ENCODE data around the gene BDNF. TPM values are rescaled to one million over a fixed set of nuclear protein-coding genes. Genes with fewer than 3 reads are reported as not detected.
A peak's percentile ranks its signal among the peaks of the same experiment; 100 is the strongest.

The BDNF gene
- total and polyA plus RNA-seq, 2 of the 8 experiments (the other 6 are each of a cell fraction or from before 2014, with no cell fraction given) = 2.4 to 5.4 TPM

GRCh38 chr11:27720277-27720830, 20.1 kb upstream of the BDNF start (continued):
- peak; percentile 79 to 89; a peak in 3 of 4 replicates for TF ChIP-seq HDAC2 (IDR thresholded peaks at IDR 0.05; ENCODE audit: borderline replicate concordance in 1 of 2, low read depth in 2 of 2, low read length in 2 of 2)
- TF ChIP-seq SP4 (IDR thresholded peaks at IDR 0.05; ENCODE audit: low read length) = no peak
- TF ChIP-seq SIX5 (IDR thresholded peaks at IDR 0.05; ENCODE audit: low read depth, low read length) = no peak
- TF ChIP-seq CTBP2 (IDR thresholded peaks at IDR 0.05; ENCODE audit: borderline replicate concordance, insufficient read depth, insufficient read length, low read length) = no peak
- peak; percentile 57 for TF ChIP-seq ASH2L (IDR thresholded peaks at IDR 0.05; ENCODE audit: low read length)
- TF ChIP-seq GTF2F1 (IDR thresholded peaks at IDR 0.05; ENCODE audit: borderline replicate concordance, low read depth, low read length) = no peak
- peak; percentile 78 for TF ChIP-seq CREB1 (IDR thresholded peaks at IDR 0.05)
- TF ChIP-seq CBX5 (IDR thresholded peaks at IDR 0.05; ENCODE audit: low read depth, low read length) = no peak
- peak; percentile 8 to 25; a peak in 3 of 4 replicates for TF ChIP-seq RAD21 (IDR thresholded peaks at IDR 0.05 in 1 of 2, conservative IDR thresholded peaks at IDR 0.05 in 1 of 2; ENCODE audit: low read depth in 2 of 2, low read length in 2 of 2)
- TF ChIP-seq SP1 (IDR thresholded peaks at IDR 0.05; ENCODE audit: low read depth, low read length) = no peak
- TF ChIP-seq KDM1A (IDR thresholded peaks at IDR 0.05; ENCODE audit: borderline replicate concordance, low read length) = no peak
- TF ChIP-seq MAFK (IDR thresholded peaks at IDR 0.05; ENCODE audit: low read depth, low read length) = no peak
- TF ChIP-seq USF2 (IDR thresholded peaks at IDR 0.05; ENCODE audit: low read length) = no peak
- peak; percentile 96 to 98 for TF ChIP-seq SIN3A (conservative IDR thresholded peaks at IDR 0.05 in 1 of 2, IDR thresholded peaks at IDR 0.05 in 1 of 2; ENCODE audit: low read depth in 1 of 2, low read length in 2 of 2)
- no peak for TF ChIP-seq BRCA1 (IDR thresholded peaks at IDR 0.05; ENCODE audit: low read depth, low read length)
- TF ChIP-seq PHF8 (conservative IDR thresholded peaks at IDR 0.05; ENCODE audit: low read depth, low read length) = no peak
- no peak for TF ChIP-seq FOSL1 (IDR thresholded peaks at IDR 0.05; ENCODE audit: insufficient read depth, low read depth, low read length)
- TF ChIP-seq TCF12 (IDR thresholded peaks at IDR 0.05; ENCODE audit: low read depth, low read length) = 0 out of 2 replicates have a peak, but pooled peaks have one; percentile 11
